NCI-H146 (cell line): ENCODE data around the gene RAPGEF3.

Source experiments
- DNase-seq: peaks from one replicate; lab custom pipeline; 2025; lab: John Stamatoyannopoulos, UW

Gene RAPGEF3

DNA sequence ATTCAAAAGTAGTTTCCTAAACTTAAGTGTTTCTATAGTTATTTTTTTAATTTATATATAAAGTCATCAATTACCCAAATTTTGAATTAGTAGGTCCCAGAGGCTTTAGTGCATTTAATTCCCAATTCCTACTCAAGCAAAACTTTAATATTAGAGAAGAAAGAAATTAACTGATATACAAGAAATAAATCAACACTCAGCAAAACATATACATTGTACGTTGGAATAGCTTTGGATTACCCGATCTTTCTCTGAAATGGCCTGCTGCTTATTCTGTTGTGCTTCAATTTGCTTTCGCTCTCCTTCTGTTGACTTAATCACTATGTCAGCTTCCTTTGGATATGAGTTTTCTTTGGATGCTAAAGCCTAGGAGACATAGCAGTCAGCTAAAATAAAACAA lies 71.0 kb downstream of the RAPGEF3 start:
- no peak for DNase-seq

DNA sequence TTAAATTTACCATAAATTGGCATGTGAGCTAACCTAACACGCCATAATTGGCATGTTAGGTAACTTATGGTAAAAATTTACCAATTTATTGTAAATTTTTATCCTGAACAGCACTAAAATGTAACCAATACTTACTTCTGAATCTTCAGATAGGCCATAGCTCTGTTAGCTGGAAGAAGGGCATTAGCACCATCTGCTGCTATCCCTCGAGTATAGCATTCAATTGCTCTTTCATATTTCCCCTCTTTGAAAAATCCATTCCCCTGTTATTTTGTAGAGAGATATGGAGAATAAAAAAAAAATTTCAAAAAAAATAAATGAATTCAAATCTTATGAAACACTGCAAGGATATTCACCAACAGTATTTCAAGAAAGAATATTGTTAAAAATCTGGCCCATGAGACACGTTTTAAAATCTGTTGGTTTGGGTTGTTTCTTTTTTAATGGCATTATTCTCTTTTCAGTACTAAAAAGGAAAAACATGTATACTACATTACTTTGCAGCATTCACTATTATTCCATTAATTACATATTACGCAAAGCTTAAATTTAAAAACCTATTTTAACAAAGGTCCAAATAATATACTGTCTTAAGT lies 71.9 kb downstream of the RAPGEF3 start:
- peak; percentile 24 for DNase-seq
